B cell (primary cell): ENCODE data around the gene FGFRL1. TPM values are rescaled to one million over a fixed set of nuclear protein-coding genes. Genes with fewer than 3 reads are reported as not detected.

Source experiments
- ATAC-seq: fragments of 200-7000 bp; cut with Tn5 transposase; one replicate; pipeline ENCODE4 v1.10.0; 2021; ENCODE audit warnings: low read depth, mild to moderate bottlenecking, moderate number of reproducible peaks, moderate library complexity
- CTCF ChIA-PET: fragments of 350-600 bp; sonication (Branson Sonifier 250); formaldehyde crosslinking; loops from one replicate; lab custom pipeline; 2021; ENCODE audit warnings: antibody characterized with exemption, inconsistent platforms; lab: Charles Lee
- POLR2A ChIA-PET: fragments of 350-600 bp; sonication (Branson Sonifier 250); formaldehyde crosslinking; loops from one replicate; lab custom pipeline; 2021; ENCODE audit warnings: antibody characterized with exemption; lab: Charles Lee
- DNase-seq: peaks from one replicate; pipeline ENCODE4 v3.0.0; 2013
- H2AFZ ChIP-seq: 2 replicates; pipeline ENCODE4 v1.6.1; 2012; ENCODE audit warnings: mild to moderate bottlenecking, low read depth, low read length; ENCODE audit not compliant: insufficient read depth, poor library complexity, severe bottlenecking
- H3K27ac ChIP-seq, 2 donors: 1 replicate in 1 of 2; 2 replicates in 1 of 2; pipeline ENCODE4 v1.5.1; 2012 to 2013; ENCODE audit warnings: low read length in 2 of 2, mild to moderate bottlenecking in 2 of 2, moderate library complexity in 1 of 2
- H3K27me3 ChIP-seq, 4 experiments: fragments of 200-600 bp in 1 of 4; sonication (generic) in 1 of 4; replicated peaks in 1 of 4; 1 replicate in 2 of 4; 2 replicates in 2 of 4; pipeline versions ENCODE4 v1.6.1 to v1.7.0; 2013 to 2016; ENCODE audit warnings: low read length in 3 of 4, mild to moderate bottlenecking in 2 of 4, mixed read lengths in 1 of 4, moderate library complexity in 1 of 4; ENCODE audit not compliant: insufficient read depth in 4 of 4, control insufficient read depth in 3 of 4; ENCODE audit errors: control extremely low read depth in 1 of 4
- H3K36me3 ChIP-seq, 2 experiments: replicated peaks in 1 of 2; 1 replicate in 1 of 2; 2 replicates in 1 of 2; pipeline versions ENCODE4 v1.6.1 to v1.7.1; 2013; ENCODE audit warnings: low read length in 1 of 2; ENCODE audit not compliant: insufficient read depth in 2 of 2, control insufficient read depth in 1 of 2; ENCODE audit errors: control extremely low read depth in 1 of 2, extremely low read depth in 1 of 2
- H3K4me1 ChIP-seq, 2 donors: fragments of 200-600 bp in 1 of 2; sonication (generic) in 1 of 2; 1 replicate in 1 of 2; 2 replicates in 1 of 2; pipeline versions ENCODE4 v1.5.1 to v1.6.1; 2013 to 2017; ENCODE audit warnings: low read length in 2 of 2; ENCODE audit not compliant: control insufficient read depth in 2 of 2, insufficient read depth in 2 of 2
- H3K4me2 ChIP-seq: replicated peaks from 2 replicates; pipeline ENCODE3; 2012; ENCODE audit warnings: mild to moderate bottlenecking, low read depth, low read length; ENCODE audit not compliant: poor library complexity, severe bottlenecking
- H3K4me3 ChIP-seq, 5 experiments: fragments of 200-600 bp in 1 of 5; sonication (generic) in 1 of 5; 1 replicate in 3 of 5; 2 replicates in 2 of 5; pipeline versions ENCODE4 v1.5.1 to v1.7.0; 2011 to 2016; ENCODE audit warnings: low read length in 4 of 5, mild to moderate bottlenecking in 4 of 5, low read depth in 2 of 5, control low read depth in 1 of 5, moderate library complexity in 1 of 5; ENCODE audit not compliant: insufficient read depth in 1 of 5; ENCODE audit errors: control extremely low read depth in 1 of 5, extremely low read depth in 1 of 5
- H3K79me2 ChIP-seq: fragments of 200-600 bp; sonication (generic); one replicate; pipeline ENCODE4 v1.6.0; 2016; ENCODE audit warnings: low read length; ENCODE audit not compliant: control insufficient read depth, insufficient read depth
- H3K9ac ChIP-seq: fragments of 200-600 bp; sonication (generic); 2 replicates; pipeline ENCODE4 v1.6.1; 2017; ENCODE audit warnings: mild to moderate bottlenecking, low read length, moderate library complexity
- H3K9me3 ChIP-seq, 3 donors: one replicate each; pipeline versions ENCODE4 v1.6.1 to v1.7.1; 2013; ENCODE audit warnings: low read length in 2 of 3; ENCODE audit not compliant: control insufficient read depth in 2 of 3, insufficient read depth in 1 of 3; ENCODE audit errors: control extremely low read depth in 1 of 3
- H4K20me1 ChIP-seq: 2 replicates; pipeline ENCODE4 v1.6.0; 2012; ENCODE audit warnings: mild to moderate bottlenecking, low read length; ENCODE audit not compliant: insufficient read depth, control insufficient read depth, poor library complexity, severe bottlenecking
- H3K27ac Mint-ChIP-seq: one replicate; pipeline ENCODE4 v1.8.0; 2021; ENCODE audit warnings: mixed read lengths
- H3K27me3 Mint-ChIP-seq: one replicate; pipeline ENCODE4 v1.8.0; 2021; ENCODE audit warnings: mixed read lengths
- H3K4me1 Mint-ChIP-seq: one replicate; pipeline ENCODE4 v1.8.0; 2021; ENCODE audit warnings: mixed read lengths
- H3K4me3 Mint-ChIP-seq: one replicate; pipeline ENCODE4 v1.8.0; 2021; ENCODE audit warnings: mixed read lengths
- H3K9me3 Mint-ChIP-seq: one replicate; pipeline ENCODE4 v1.8.0; 2022; ENCODE audit warnings: mixed read lengths; ENCODE audit not compliant: insufficient read depth
- EZH2 ChIP-seq: IDR thresholded peaks from 2 replicates; pipeline ENCODE4 v1.6.1; 2012; ENCODE audit warnings: borderline replicate concordance, low read depth, mild to moderate bottlenecking, moderate library complexity, low read length; ENCODE audit not compliant: insufficient read depth, poor library complexity, severe bottlenecking
- WGBS: methylation state at CpG from one replicate; pipeline ENCODE4 v1.1.5; 2013; ENCODE audit warnings: missing lambda C conversion rate; ENCODE audit not compliant: insufficient coverage; 5-methylcytosine and 5-hydroxymethylcytosine counted together
- intact Hi-C: fragments of 100-400 bp; cut with micrococcal nuclease; formaldehyde crosslinking; loops from one replicate; pipeline ENCODE4 v1.10.0; 2022
- polyA plus RNA-seq: library from polyadenylated mRNA; depleted of rRNA; stranded (reverse); fragments of >200 nt; gene quantifications from 2 replicates; pipeline ENCODE4 v1.2.3, GENCODE V29; 2012
- total RNA-seq, 2 donors: library from RNA; stranded (reverse); fragments of 120-200 nt in 1 of 2; gene quantifications; 1 replicate in 1 of 2; 2 replicates in 1 of 2; pipeline versions ENCODE4 v1.2.3 to v1.2.4, GENCODE V29; 2013 to 2022
- TF ChIP-seq, protein P1 (sequence below): fragments of 200-600 bp; IDR thresholded peaks from one replicate; pipeline ENCODE4 v1.8.0; 2022; ENCODE audit warnings: antibody characterized with exemption, mild to moderate bottlenecking

The FGFRL1 gene
- total and polyA plus RNA-seq, 2 donors (not counting 1 experiment from before 2014, with no cell fraction given): 24.1 to 28.9 TPM

- Histone ChIP-seq H3K4me1 (peaks cover 18 to 26% of the 10 kb centered on the region in 2 donors), H3K4me2 (no peak overlapping the region), H3K27me3 (peaks cover 0 to 3% (median under 1%) of the 10 kb centered on the region in 4 experiments), H4K20me1 (no peaks in the 10 kb centered on the region), H3K36me3 (no peaks in the 10 kb centered on the region), H3K9me3 (no peaks in the 10 kb centered on the region), H3K4me3 (no peak overlapping the region), H3K9ac (no peak overlapping the region), H2AFZ (no peak overlapping the region), H3K27ac (no peak overlapping the region), H3K79me2 (no peaks in the 10 kb centered on the region)
- CTCF ChIA-PET: no interaction called here
- no peak overlapping the region for H3K4me3 Mint-ChIP-seq
- no peak for TF ChIP-seq EZH2
- TF ChIP-seq, protein P1, sequence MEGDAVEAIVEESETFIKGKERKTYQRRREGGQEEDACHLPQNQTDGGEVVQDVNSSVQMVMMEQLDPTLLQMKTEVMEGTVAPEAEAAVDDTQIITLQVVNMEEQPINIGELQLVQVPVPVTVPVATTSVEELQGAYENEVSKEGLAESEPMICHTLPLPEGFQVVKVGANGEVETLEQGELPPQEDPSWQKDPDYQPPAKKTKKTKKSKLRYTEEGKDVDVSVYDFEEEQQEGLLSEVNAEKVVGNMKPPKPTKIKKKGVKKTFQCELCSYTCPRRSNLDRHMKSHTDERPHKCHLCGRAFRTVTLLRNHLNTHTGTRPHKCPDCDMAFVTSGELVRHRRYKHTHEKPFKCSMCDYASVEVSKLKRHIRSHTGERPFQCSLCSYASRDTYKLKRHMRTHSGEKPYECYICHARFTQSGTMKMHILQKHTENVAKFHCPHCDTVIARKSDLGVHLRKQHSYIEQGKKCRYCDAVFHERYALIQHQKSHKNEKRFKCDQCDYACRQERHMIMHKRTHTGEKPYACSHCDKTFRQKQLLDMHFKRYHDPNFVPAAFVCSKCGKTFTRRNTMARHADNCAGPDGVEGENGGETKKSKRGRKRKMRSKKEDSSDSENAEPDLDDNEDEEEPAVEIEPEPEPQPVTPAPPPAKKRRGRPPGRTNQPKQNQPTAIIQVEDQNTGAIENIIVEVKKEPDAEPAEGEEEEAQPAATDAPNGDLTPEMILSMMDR: no peak
- H3K27ac Mint-ChIP-seq: no peak overlapping the region
- intact Hi-C loops: no loop called here
- no peaks in the 10 kb centered on the region for H3K9me3 Mint-ChIP-seq
- no peak for ATAC-seq
- H3K27me3 Mint-ChIP-seq: no peaks in the 10 kb centered on the region
- no peak for DNase-seq
- WGBS: 92% methylated on average over 12 of the region's 15 CpGs
- peaks cover 24% of the 10 kb centered on the region for H3K4me1 Mint-ChIP-seq
- POLR2A ChIA-PET: no interaction called here
These were observed 6.3 kb downstream of the FGFRL1 start for GRCh38 chr4:1017706-1018105.

DNA sequence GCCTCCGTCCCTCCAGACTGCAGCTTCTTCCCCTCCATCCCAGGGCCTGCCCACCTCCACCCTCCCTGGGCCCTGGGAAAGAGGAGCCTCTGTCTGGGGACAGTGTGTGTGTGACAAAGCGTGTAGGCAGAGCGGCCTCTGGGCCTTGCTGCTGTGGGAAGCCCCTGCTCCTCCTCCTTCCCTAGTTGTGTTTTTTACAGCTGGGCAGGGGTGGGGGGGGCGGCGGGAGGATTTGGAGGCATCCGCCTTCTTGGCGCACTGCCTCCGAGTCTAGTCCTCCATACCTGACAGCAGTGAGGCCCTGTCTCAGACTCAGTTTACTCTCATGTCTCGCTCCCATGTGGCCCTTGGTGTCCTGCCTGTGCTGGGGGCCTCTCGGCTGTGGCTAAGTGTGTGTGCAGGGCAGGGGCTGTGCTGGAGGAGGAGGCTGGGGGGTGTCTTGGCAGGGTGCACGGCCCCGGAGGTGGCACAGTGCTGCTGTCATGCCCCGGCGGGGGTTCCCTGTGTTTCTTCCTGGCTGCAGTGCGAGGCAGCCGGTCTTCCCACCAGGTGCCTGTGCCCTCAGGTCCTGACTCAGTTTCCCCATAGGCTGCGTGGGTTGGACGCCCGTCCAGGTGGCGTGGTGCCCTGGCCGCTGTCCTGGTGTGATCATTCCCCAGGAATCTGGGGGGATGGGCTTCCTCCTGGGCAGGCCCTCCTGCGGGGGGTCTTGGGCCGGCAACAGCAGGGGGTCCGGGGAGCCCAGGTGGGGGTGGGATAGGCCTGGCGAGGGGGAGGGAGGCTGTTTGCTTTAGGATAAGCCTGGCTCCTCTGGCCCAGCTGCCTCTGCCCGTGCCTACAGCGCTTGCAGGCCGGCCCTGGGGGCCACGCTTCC lies 7.0 kb downstream of the FGFRL1 start:
- Histone ChIP-seq H3K27ac (no peak overlapping the region), H3K9ac (no peak overlapping the region), H3K27me3 (no peaks in the 10 kb centered on the region), H3K79me2 (no peaks in the 10 kb centered on the region), H3K9me3 (no peaks in the 10 kb centered on the region), H4K20me1 (no peaks in the 10 kb centered on the region), H3K36me3 (no peaks in the 10 kb centered on the region), H3K4me2 (no peak overlapping the region), H3K4me3 (no peak overlapping the region), H2AFZ (no peak overlapping the region), H3K4me1 (peaks cover 16 to 28% of the 10 kb centered on the region in 2 donors)
- Mint-ChIP-seq H3K9me3 (no peaks in the 10 kb centered on the region), H3K27me3 (no peaks in the 10 kb centered on the region), H3K27ac (no peak overlapping the region), H3K4me1 (peaks cover 23% of the 10 kb centered on the region), H3K4me3 (no peak overlapping the region)
- ChIA-PET POLR2A (no interaction called here), CTCF (no interaction called here)
- intact Hi-C loops: no loop called here
- no peak for TF ChIP-seq EZH2
- TF ChIP-seq, protein P1: no peak
- WGBS: 90% methylated on average over 22 of the region's 29 CpGs
- DNase-seq (no peak), ATAC-seq (no peak)
